Measurements from ENCODE around the gene AKAP6. TPM values are rescaled to one million over a fixed set of nuclear protein-coding genes. Genes with fewer than 3 reads are reported as not detected.
"Not testable (repeated sequence)": the region's sequence is repeated elsewhere in the genome, so short reads cannot be mapped to it uniquely, and the experiment has no call there.

Gene AKAP6
- total and polyA plus RNA-seq, 12 donors: 0.71 to 24.7 (median 8.1) TPM

DNA sequence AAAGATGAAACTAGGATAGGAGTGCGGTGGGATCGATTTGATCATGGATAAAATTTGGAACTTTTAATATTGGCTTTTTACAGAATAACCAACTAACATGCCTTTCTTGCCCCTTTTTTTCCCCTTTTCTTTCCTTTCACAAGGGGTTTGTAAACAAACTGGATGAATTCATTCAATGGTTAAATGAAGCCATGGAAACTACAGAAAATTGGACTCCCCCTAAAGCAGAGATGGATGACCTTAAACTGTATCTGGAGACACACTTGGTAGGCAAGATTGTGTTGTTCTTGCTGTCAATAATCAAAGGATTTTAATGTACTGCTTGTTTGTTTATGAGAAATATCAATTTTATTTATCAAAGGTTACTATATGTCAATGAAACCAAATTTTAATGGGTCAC is 247.9 kb downstream of the AKAP6 start:
- Histone ChIP-seq H3K4me3 (no peak overlapping the region), H3K27me3 (no peaks in the 10 kb centered on the region), H3K36me3 (replicated peaks in 1 of 2) (no peaks in the 10 kb centered on the region), H3K9me3 (replicated peaks in 1 of 3) (no peaks in the 10 kb centered on the region), H3K4me1 (replicated peaks in 1 of 2) (no peaks in the 10 kb centered on the region), H3K27ac (no peak overlapping the region)
- DNase-seq: no peak
- TF ChIP-seq, protein P1, sequence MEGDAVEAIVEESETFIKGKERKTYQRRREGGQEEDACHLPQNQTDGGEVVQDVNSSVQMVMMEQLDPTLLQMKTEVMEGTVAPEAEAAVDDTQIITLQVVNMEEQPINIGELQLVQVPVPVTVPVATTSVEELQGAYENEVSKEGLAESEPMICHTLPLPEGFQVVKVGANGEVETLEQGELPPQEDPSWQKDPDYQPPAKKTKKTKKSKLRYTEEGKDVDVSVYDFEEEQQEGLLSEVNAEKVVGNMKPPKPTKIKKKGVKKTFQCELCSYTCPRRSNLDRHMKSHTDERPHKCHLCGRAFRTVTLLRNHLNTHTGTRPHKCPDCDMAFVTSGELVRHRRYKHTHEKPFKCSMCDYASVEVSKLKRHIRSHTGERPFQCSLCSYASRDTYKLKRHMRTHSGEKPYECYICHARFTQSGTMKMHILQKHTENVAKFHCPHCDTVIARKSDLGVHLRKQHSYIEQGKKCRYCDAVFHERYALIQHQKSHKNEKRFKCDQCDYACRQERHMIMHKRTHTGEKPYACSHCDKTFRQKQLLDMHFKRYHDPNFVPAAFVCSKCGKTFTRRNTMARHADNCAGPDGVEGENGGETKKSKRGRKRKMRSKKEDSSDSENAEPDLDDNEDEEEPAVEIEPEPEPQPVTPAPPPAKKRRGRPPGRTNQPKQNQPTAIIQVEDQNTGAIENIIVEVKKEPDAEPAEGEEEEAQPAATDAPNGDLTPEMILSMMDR (IDR thresholded peaks at IDR 0.05): no peak
- no peak for TF ChIP-seq POLR2A (IDR thresholded peaks at IDR 0.05)
- intact Hi-C loops (cut with DNase I): loop anchor here in 1 of 2 donors (5.0 to 10.0 kb wide), 4 partner anchors 418 to 1748 kb away; no protein-coding TSS in a partner anchor
- WGBS, 4 donors: 85 to 97% (median 92%) methylated on average over 2 of the region's 2 CpGs

DNA sequence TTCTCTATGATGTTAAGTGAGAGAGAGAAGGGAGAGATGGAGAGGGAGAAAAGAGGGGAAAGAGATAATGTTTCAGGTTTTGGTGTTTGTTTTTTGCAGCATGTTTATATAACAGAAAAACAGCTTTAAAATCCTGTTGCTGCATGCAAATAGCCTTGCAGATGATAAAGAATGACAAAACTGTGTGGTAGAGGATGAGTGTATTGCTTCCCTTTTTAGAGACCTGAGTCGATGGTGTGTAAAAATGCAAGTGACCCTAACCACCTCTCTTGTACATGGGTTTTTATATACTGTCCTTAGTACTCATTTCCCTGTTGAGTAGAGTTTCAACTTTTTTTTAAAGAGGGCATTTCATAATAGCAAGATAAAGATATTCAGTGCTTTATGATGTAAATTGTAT is 249.1 kb downstream of the AKAP6 start:
- Histone ChIP-seq H3K27me3 (no peaks in the 10 kb centered on the region), H3K4me3 (no peak overlapping the region), H3K27ac (no peak overlapping the region), H3K36me3 (replicated peaks in 1 of 2) (no peaks in the 10 kb centered on the region), H3K4me1 (replicated peaks in 1 of 2) (no peaks in the 10 kb centered on the region), H3K9me3 (replicated peaks in 1 of 3) (no peaks in the 10 kb centered on the region)
- intact Hi-C loops (cut with DNase I): loop anchor here in 1 of 2 donors (5.0 to 10.0 kb wide), 4 partner anchors 417 to 1747 kb away; no protein-coding TSS in a partner anchor
- WGBS, 4 donors: 62 to 79% (median 77%) methylated on average over 1 of the region's 1 CpG
- no peak for TF ChIP-seq POLR2A (IDR thresholded peaks at IDR 0.05)
- TF ChIP-seq, protein P1 (IDR thresholded peaks at IDR 0.05): no peak
- DNase-seq: no peak

DNA sequence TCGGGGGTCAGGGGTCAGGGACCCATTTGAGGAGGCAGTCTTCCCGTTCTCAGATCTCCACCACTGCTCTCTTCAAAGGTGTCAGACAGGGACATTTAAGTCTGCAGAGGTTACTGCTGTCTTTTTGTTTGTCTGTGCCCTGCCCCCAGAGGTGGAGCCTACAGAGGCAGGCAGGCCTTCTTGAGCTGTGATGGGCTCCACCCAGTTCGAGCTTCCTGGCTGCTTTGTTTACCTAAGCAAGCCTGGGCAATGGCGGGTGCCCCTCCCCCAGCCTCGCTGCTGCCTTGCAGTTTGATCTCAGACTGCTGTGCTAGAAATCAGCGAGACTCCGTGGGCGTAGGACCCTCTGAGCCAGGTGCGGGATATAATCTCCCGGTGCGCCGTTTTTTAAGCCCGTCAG is 254.3 kb downstream of the AKAP6 start:
- H3K27ac ChIP-seq; H3K4me3 ChIP-seq; intact Hi-C loops (cut with DNase I); H3K9me3 ChIP-seq (replicated peaks in 1 of 3); DNase-seq; H3K27me3 ChIP-seq; H3K4me1 ChIP-seq (replicated peaks in 1 of 2); H3K36me3 ChIP-seq (replicated peaks in 1 of 2): not testable (repeated sequence)
- WGBS, 4 donors: 91 to 97% (median 91%) methylated on average over 6 to 12 of the region's 13 CpGs

- Histone ChIP-seq H3K27ac (no peak overlapping the region), H3K4me1 (replicated peaks in 1 of 2) (no peaks in the 10 kb centered on the region), H3K4me3 (no peak overlapping the region), H3K27me3 (no peaks in the 10 kb centered on the region), H3K36me3 (replicated peaks in 1 of 2) (no peaks in the 10 kb centered on the region), H3K9me3 (replicated peaks in 1 of 3) (peaks cover 0 to 5% (median 0%) of the 10 kb centered on the region in 3 donors)
- TF ChIP-seq, protein P1 (IDR thresholded peaks at IDR 0.05): no peak
- TF ChIP-seq POLR2A (IDR thresholded peaks at IDR 0.05): no peak
- WGBS, 4 donors: 92 to 96% (median 95%) methylated on average over 5 of the region's 5 CpGs
- intact Hi-C loops (cut with DNase I): no loop called here
- DNase-seq: no peak
Measured at GRCh38 chr14:32584079-32584478, 255.0 kb downstream of the AKAP6 start.

DNA sequence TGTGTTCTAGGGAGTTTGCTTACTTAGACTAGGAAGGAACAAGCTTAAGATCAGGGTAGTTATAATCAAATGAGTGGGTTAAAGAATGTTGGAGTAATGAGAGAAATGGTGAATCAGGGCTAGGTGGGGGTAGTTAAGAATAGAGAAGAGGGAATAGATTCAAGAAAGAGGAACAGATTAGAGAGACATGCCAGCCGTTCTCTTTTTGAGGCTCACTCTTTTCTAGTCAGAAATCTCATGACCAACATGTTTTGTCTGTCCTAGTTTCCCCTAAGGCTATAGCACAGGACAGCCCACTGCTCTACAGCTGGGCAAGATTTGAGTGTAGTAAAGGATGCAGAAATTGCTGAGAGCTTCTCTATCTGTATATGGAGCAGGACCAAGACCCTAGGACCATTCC is 258.4 kb downstream of the AKAP6 start:
- no peak for TF ChIP-seq POLR2A (IDR thresholded peaks at IDR 0.05)
- TF ChIP-seq, protein P1 (IDR thresholded peaks at IDR 0.05): no peak
- Histone ChIP-seq H3K27me3 (no peaks in the 10 kb centered on the region), H3K27ac (no peak overlapping the region), H3K9me3 (replicated peaks in 1 of 3) (peaks cover 0 to 5% (median 0%) of the 10 kb centered on the region in 3 donors), H3K36me3 (replicated peaks in 1 of 2) (no peaks in the 10 kb centered on the region), H3K4me3 (no peak overlapping the region), H3K4me1 (replicated peaks in 1 of 2) (no peaks in the 10 kb centered on the region)
- DNase-seq: no peak
- intact Hi-C loops (cut with DNase I): no loop called here
- 54 to 68% (median 65%) methylated on average over 1 of the region's 1 CpG for WGBS, 4 donors

All from adrenal gland (tissue), 12 donors.